ENCODE measurements around the gene CLMN. TPM values are rescaled to one million over a fixed set of nuclear protein-coding genes. Genes with fewer than 3 reads are reported as not detected.

CLMN gene
- 0.14 and 2.6 TPM in 2 replicates for total RNA-seq

DNA sequence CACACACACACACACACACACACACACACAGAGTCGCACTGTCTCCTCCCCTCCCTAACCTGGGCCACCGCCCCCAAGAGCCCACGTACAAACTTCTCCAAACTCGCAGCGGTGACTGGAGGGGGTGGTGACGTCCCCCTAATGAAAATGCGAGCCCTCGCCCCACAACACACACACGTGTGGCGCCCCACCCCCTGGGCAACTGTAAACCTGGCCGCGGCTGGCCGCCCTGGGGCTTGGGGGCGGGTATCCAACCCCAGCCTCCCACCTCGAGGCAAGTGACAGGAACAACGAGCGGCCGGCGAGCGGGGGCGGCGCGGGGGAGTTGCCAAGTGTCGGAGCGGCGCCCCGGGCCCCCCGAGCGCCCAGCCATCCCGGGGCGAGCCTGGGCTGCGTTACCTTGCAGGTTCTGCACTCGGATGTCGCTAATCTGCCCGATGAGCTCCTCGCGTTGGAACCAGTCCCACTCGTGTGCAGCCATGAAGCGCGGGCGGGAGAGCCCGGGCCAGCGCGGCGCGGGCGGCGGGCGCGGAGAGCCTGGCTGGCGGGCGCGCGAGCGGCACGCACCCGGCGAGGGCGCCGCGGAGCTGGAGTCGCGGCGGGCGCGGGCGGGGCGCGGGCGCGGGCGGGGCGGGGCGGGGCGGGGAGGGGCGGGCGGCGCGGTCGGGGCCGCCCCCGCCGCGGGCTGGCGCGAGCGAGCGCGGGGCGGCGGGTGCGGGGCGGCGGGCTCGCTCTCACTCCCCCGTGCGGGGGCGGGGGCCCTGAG is at the start of gene CLMN:
Gene CLMN (minus strand): TSS at position 597 of the 766 bp plus-strand sequence. CDS start 116 bp downstream, at position 481.

DNA sequence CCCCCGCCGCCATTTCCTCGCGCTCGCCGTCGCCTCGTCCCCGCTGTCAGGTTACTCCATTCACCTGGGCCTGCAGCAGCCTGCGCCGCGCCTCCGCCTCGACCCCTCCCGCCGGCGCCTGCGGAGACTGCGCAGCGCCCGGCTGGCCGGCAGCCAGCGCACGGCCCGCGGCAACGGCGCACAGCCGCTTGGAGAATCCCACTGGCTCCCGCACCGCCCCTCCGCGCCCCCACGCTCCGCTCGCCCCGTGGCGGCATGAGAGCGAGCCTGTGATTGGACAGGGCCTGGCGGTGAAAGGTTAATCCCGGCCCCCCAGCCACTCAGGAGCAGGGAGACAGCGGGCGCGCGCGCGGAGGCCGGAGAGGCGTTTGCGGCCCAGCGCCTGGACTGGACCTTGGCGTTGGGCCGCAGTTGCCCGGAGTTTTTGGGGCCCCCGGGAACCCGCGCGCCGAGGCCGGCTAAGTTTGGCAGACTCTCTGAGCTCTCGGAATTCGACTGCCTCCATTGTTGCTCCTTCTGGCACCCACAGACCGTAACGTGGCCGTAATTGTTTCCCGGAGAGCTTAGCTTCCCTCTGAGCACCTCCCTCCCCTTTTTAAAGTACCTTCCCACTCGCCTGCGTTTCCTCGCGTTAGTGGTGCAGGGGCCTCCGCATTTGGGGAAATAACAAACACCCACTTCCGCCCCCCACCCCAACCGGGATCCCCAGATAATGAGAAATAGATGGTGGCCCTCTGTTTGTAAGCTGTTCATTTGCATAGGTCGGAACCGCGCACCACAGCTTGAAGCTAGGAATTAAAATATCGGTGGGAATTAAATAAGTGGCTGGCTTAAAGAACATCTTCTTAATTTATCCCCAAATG is 162.2 kb downstream of the CLMN start, which contains the start of gene DICER1:
Gene DICER1 (minus strand): TSS at position 203 of the 863 bp plus-strand sequence. CDS start 24,071 bp downstream, outside the sequence.

Small RNA genes within 50 kb of the gene (small RNA-seq; reads per million reads assigned to genes)
- 2.0 reads per million, percentile 69 among the genes with 10 or more reads in this experiment for gene MIR3173 (ENCODE audit: low replicate concordance)

Other genes with a start within 250 kb of the CLMN start
- 44.9 and 81.5 TPM in 2 replicates for gene DICER1, start 162.4 kb downstream of the CLMN start, total RNA-seq
- gene SYNE3, start 196.7 kb upstream of the CLMN start, total RNA-seq = 16.9 and 19.0 TPM in 2 replicates
- gene GLRX5, start 215.1 kb upstream of the CLMN start, total RNA-seq = 21.9 and 44.4 TPM in 2 replicates